Activated naive CD4-positive, alpha-beta T cell treated with anti-CD3 and anti-CD28 coated beads, Interleukin-2, amount 50 U/mL, for 24 hours (primary cell): ENCODE measurements around the gene SLC25A13.

Source experiments
- H3K27ac Mint-ChIP-seq: one replicate; pipeline ENCODE4 v1.8.0; 2021; ENCODE audit warnings: mild to moderate bottlenecking, mixed read lengths
- H3K27me3 Mint-ChIP-seq: one replicate; pipeline ENCODE4 v1.8.0; 2021; ENCODE audit warnings: mixed read lengths
- H3K36me3 Mint-ChIP-seq: one replicate; pipeline ENCODE4 v1.8.0; 2021; ENCODE audit warnings: mixed read lengths
- H3K4me1 Mint-ChIP-seq: one replicate; pipeline ENCODE4 v1.8.0; 2021; ENCODE audit warnings: mixed read lengths
- H3K4me3 Mint-ChIP-seq: one replicate; pipeline ENCODE4 v1.8.0; 2021; ENCODE audit warnings: mild to moderate bottlenecking, mixed read lengths
- H3K9me3 Mint-ChIP-seq: one replicate; pipeline ENCODE4 v1.8.0; 2021; ENCODE audit warnings: mixed read lengths

Gene SLC25A13

DNA sequence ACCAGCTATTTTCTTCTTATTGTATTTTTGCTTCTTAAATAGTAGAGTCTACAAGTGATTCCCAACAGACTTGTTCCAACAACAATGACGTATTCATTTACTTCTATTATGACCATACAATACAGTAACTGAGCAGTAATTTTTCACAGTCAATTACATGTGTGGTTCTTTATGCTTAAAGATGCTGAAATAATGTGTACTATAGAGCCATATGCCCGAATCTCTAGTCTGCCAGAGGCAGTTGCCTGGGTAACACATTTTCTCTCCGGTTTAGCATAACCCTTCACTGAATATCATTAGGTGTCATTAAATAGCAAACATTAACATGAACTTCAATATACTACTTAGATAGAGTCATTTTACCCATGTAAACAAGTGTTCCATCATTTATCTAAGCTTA is 75.0 kb downstream of the SLC25A13 start:
- Mint-ChIP-seq H3K4me1 (peaks cover 38% of the 10 kb centered on the region), H3K36me3 (peaks cover 9% of the 10 kb centered on the region), H3K27ac (no peak overlapping the region), H3K9me3 (no peaks in the 10 kb centered on the region), H3K4me3 (no peak overlapping the region), H3K27me3 (no peaks in the 10 kb centered on the region)

DNA sequence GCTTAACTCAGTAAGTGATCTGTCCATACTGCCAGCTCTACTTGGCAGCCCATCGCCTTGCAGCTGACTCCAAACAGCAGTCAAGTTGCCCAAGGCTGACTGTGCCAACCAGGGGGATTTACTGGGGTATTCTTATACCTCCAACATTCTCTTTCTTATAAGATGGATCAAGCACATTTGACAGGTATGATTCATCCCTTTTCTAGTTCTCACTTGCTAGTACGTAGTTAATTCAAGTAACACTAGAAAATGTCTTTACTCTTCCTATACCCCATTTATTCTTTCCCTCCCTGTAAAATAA is 77.0 kb downstream of the SLC25A13 start:
- H3K36me3 Mint-ChIP-seq, result peaks cover 12% of the 10 kb centered on the region
- no peak overlapping the region for H3K4me3 Mint-ChIP-seq

DNA sequence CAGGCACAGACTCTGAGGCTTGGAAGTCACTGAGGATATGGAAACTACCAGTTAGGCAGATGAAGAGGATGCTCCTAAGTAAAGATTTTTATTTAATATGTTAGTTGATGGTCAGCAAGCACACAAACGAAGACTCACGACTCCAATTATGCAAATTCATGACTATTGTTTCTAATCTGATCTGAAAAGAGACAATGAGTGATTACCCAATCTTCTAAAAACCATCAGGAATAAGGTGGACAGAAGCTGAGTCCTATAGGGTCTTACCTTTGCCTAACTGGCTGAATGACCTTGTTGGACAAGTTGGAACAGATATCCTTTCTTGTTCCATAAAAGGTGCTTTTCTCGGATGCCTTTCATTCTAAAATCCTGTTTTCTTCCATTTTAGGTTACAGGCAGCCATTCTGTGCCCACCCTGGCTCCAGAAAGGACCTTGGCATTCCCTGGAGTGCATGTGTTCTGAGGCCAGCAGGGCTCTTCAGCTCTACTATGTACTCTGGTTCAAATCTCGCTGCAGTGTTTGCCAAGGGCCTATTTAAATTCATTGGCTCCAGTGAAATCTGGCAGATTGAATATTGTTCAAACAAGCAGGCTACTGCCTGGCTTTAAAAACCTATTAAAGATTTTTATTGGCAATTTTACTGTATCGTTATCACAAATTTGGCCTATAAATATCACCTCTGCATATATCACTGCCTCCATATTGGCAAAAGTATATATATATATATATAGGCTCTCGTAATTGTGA is 77.5 kb downstream of the SLC25A13 start:
- Mint-ChIP-seq H3K4me3 (no peak overlapping the region), H3K27ac (no peak overlapping the region), H3K36me3 (peaks cover 12% of the 10 kb centered on the region), H3K4me1 (peaks cover 27% of the 10 kb centered on the region), H3K9me3 (no peaks in the 10 kb centered on the region), H3K27me3 (no peaks in the 10 kb centered on the region)

More for the DNA sequence above, 77.0 kb downstream of the SLC25A13 start:
- Mint-ChIP-seq H3K4me1 (peaks cover 27% of the 10 kb centered on the region), H3K9me3 (no peaks in the 10 kb centered on the region), H3K27ac (no peak overlapping the region), H3K27me3 (no peaks in the 10 kb centered on the region)

DNA sequence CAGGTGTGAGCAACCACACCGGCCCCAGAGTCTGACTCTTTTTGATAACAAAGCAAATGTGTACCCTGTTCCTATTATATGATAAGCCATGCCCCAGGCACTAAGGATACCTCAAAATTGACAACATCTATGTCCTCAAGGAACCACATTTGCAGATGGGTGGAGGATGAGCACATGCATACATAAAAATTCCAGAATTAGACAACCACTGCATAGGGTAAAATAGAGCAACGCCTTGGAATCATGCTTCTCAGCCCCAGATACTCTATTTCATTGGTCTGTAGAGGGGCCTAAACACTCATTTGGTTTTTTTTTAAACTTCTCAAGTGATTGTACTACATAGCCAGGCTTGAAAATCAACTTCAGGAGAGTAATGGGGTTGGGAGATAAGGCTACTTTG is 78.7 kb downstream of the SLC25A13 start:
- no peak overlapping the region for H3K27ac Mint-ChIP-seq
- peaks cover 10% of the 10 kb centered on the region for H3K36me3 Mint-ChIP-seq
- no peaks in the 10 kb centered on the region for H3K27me3 Mint-ChIP-seq
- peaks cover 27% of the 10 kb centered on the region for H3K4me1 Mint-ChIP-seq
- H3K9me3 Mint-ChIP-seq, result no peaks in the 10 kb centered on the region
- H3K4me3 Mint-ChIP-seq, result no peak overlapping the region

DNA sequence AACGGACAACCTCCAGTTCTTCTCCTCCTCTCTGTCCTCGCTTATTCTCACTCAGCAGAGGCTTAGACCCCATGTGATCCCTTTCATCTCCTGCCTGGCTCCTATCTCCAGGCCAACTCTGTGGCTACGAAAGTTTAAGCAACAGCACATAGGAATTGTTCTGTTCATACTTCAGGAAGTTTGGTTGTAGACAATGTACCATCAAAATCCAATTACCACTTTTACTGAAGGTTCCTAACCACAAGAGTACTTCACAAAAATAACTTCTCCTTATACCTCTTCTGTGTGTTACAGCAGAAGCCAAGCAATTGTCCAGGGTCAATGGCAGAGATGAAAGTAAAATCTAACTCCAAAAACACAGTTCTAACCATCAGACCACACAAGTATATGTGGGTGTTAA is 80.0 kb downstream of the SLC25A13 start:
- H3K4me1 Mint-ChIP-seq, result peaks cover 34% of the 10 kb centered on the region
- H3K27me3 Mint-ChIP-seq, result no peaks in the 10 kb centered on the region
- peaks cover 6% of the 10 kb centered on the region for H3K36me3 Mint-ChIP-seq
- no peaks in the 10 kb centered on the region for H3K9me3 Mint-ChIP-seq
- peak overlapping the region; percentile 9 for H3K27ac Mint-ChIP-seq
- no peak overlapping the region for H3K4me3 Mint-ChIP-seq

DNA sequence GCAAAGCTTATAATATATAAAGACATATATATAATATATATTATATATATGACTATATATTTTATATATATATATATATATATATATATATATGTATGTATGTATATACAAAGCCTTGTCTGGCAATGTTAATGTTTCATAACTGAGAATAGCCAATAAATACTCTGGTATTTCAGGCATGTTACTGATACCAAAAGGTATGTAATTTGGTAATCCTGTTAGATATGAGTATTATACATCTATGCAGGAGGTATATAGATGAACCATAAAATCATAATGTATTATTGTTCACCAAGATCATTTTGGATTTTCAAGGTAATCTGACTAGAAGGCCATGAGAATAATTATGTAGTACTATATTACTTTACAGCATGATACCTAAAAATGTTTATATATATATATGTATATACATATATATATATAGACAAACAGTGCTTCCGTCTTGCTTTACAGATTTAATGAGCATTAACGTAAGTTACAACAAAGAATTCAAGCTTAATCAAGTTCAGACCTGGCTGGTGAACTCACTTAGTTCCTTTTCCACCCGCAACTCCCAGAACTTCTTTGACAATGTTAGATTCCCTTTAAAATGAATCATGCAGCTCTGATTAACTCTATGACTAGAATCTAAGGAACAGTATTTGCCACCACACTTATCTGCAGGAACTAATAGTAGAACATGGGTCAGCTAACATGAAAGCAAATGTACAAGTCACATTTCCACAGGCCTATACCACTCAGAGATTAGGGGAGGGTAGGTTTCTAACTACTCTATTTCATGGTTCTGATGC is 82.7 kb downstream of the SLC25A13 start:
- Mint-ChIP-seq H3K4me1 (peaks cover 34% of the 10 kb centered on the region), H3K36me3 (peaks cover 7% of the 10 kb centered on the region), H3K4me3 (no peak overlapping the region), H3K27ac (no peak overlapping the region), H3K9me3 (no peaks in the 10 kb centered on the region), H3K27me3 (no peaks in the 10 kb centered on the region)

DNA sequence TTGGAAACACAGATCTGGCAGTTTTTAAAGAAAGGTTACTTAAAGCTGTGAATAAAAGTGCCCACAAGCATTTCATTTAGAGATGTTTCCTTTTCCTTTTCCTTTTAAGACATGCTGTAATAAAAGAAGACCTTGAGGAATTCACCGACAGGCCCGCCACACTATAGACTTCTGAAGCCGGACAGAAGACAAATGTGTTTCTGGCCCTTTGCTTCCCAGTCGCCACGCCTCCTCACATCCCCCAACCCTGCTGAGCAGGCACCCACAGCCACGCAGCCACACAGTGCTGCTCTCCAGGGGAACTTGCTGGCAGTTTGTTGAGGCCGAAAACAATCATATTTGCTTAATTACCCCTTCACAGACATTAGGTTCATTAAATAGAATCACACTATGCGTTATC is 83.4 kb downstream of the SLC25A13 start:
- no peak overlapping the region for H3K27ac Mint-ChIP-seq
- H3K27me3 Mint-ChIP-seq, result no peaks in the 10 kb centered on the region
- peaks cover 8% of the 10 kb centered on the region for H3K36me3 Mint-ChIP-seq
- no peaks in the 10 kb centered on the region for H3K9me3 Mint-ChIP-seq
- H3K4me3 Mint-ChIP-seq, result no peak overlapping the region
- H3K4me1 Mint-ChIP-seq, result peaks cover 29% of the 10 kb centered on the region

DNA sequence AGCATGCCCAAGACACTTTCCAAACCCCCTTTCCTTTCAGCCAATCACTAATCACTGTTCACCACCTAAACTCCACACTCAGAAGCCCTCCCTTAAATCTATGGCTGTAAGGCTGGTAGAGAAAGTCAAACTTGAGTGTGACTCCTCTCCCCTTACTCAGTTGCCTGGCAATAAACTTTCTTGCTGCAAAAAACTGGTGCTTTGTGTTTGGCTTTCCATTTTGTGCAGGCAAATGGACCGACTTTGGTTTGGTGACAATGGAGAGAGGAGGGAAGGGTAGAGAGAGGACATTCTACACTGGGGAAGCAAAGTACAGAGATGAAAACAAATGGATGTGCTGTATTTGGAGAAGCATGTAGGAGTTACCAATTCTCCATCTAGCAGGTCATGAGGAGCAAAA is 84.9 kb downstream of the SLC25A13 start:
- H3K4me1 Mint-ChIP-seq, result peaks cover 15% of the 10 kb centered on the region
- peaks cover 10% of the 10 kb centered on the region for H3K36me3 Mint-ChIP-seq
- H3K4me3 Mint-ChIP-seq, result no peak overlapping the region
- H3K27ac Mint-ChIP-seq, result peak overlapping the region; percentile 53
- no peaks in the 10 kb centered on the region for H3K9me3 Mint-ChIP-seq
- no peaks in the 10 kb centered on the region for H3K27me3 Mint-ChIP-seq

DNA sequence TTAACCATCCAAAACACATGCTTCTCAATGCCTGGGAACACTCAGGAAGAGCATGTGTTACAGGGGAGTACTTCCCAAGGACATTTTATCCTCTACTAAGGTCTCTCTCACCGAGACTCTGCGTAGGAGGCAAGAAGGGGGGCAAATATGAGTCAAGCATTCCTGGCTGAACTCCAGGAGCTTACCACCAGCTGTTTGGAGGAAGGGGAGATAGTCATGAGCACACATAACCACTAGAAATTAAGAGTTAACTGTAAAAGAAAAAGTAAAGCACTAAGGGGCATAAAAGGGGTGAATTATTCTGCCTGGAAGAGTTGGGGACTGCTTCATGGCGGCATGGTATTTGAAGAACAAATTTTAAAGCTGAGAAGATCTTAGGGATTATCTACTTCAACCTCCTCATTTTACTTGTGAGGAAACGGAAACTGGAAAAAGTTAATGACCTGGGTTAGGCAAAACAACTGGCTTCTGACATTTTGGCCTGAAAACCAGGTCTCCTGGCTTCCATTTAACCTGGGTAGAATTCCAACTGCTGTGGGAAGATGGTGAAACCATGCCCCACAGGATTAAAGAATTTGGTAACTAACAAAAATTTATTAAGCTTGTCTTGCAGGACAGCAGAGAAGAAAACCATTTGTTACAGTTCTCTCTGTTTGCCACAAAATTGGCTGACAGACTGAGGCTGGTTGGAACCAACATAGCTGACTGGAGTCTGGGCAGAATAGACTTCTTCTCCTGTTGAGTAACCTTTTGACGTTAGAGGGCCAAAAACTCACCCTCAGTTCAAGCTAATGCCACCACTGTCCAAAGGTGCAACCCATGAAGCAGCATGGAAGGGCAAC is 85.5 kb downstream of the SLC25A13 start:
- no peaks in the 10 kb centered on the region for H3K27me3 Mint-ChIP-seq
- H3K4me3 Mint-ChIP-seq, result no peak overlapping the region
- no peaks in the 10 kb centered on the region for H3K9me3 Mint-ChIP-seq
- H3K36me3 Mint-ChIP-seq, result peaks cover 12% of the 10 kb centered on the region
- peak overlapping the region; percentile 5 for H3K27ac Mint-ChIP-seq
- peaks cover 11% of the 10 kb centered on the region for H3K4me1 Mint-ChIP-seq

DNA sequence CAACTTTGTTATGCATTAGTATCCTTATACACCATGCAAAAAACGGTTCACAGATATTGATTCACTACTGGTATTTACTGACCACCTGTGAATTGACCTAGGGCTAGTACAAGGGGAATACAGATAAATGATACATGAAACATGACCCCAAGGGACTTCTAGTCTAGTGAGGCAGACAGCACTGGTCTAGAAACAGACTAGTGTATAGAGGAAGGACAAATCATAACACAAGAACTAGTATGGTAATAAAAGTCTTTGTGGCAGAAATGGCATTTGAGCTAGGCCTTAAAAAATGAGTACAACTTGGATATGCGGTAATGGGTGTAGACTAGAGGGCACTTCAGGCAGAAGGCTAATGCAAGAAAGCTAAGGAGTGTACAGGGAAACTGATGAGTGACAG is 86.6 kb downstream of the SLC25A13 start:
- H3K27me3 Mint-ChIP-seq, result no peaks in the 10 kb centered on the region
- H3K9me3 Mint-ChIP-seq, result no peaks in the 10 kb centered on the region
- H3K4me1 Mint-ChIP-seq, result peaks cover 11% of the 10 kb centered on the region
- no peak overlapping the region for H3K4me3 Mint-ChIP-seq
- no peak overlapping the region for H3K27ac Mint-ChIP-seq
- H3K36me3 Mint-ChIP-seq, result peaks cover 18% of the 10 kb centered on the region

DNA sequence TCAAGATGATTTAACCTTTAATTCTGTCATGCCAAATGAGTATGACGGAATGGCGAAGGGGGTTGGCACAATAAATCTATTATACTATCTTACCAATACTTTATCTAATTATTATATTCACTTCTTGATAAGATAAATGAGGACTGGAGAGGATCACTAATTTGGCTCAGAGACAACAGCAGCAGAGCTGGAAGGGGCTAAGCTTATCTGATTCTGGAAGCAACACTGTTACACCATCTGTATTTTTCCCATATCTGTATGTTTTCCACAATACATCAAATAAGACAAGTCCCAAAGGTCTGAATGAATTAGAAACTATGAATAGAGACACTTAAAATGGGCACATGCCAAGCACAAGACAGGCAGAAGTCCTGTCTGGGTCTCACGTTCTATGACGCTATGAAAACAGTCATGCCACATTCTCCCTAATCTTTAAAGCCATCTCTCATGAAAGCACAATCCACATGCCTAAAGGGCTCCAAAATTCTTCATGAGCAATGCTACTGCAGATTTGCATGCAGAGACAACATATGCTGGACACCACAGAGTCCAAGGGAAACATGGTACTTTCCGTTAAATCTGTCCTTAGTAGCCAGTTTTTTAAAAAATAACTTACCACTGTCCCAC is 88.3 kb downstream of the SLC25A13 start:
- H3K9me3 Mint-ChIP-seq, result peaks cover 5% of the 10 kb centered on the region
- peaks cover 21% of the 10 kb centered on the region for H3K36me3 Mint-ChIP-seq
- H3K27me3 Mint-ChIP-seq, result no peaks in the 10 kb centered on the region
- peaks cover 11% of the 10 kb centered on the region for H3K4me1 Mint-ChIP-seq
- no peak overlapping the region for H3K27ac Mint-ChIP-seq
- no peak overlapping the region for H3K4me3 Mint-ChIP-seq

DNA sequence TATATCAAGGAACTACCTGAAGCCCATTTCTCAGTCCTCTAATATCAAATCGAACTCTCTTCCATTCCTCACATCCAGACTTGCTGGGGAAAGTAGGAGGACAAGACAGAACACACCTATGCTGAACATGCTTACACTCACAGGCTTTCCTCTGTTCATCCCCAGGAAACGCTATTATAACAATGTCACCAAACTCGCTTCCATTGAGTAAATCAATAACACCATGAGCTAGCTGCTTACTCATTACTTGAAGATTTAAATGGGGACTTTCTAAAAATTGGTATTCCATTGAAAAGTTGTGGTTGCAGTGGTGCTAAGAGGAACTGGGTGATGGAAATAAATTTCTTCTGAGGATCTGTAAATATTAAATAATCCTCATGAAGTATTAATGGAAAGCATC is 88.8 kb downstream of the SLC25A13 start:
- Mint-ChIP-seq H3K27ac (no peak overlapping the region), H3K27me3 (no peaks in the 10 kb centered on the region), H3K9me3 (peaks cover 5% of the 10 kb centered on the region), H3K4me3 (no peak overlapping the region), H3K36me3 (peaks cover 23% of the 10 kb centered on the region), H3K4me1 (peaks cover 11% of the 10 kb centered on the region)

DNA sequence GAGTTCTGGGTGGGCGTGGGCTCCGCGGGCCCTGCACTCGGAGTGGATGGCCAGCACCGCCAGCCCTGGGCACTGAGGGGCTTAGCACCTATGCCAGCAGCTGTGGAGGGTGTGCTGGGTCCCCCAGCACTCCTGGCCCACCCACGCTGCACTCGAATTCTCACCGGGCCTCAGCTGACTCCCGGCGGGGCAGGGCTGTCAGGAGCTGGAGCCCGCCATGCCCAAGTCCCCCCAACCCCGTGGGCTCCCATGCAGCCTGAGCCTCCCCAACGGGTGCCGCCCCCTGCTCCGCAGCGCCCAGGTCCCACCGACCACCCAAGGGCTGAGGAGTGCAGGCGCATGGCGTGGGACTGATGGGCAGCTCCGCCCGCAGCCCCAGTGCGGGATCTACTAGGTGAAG is 93.1 kb downstream of the SLC25A13 start:
- Mint-ChIP-seq H3K9me3 (peaks cover 5% of the 10 kb centered on the region), H3K4me1 (peaks cover 4% of the 10 kb centered on the region), H3K27me3 (no peaks in the 10 kb centered on the region), H3K4me3 (no peak overlapping the region), H3K36me3 (peaks cover 19% of the 10 kb centered on the region), H3K27ac (no peak overlapping the region)

DNA sequence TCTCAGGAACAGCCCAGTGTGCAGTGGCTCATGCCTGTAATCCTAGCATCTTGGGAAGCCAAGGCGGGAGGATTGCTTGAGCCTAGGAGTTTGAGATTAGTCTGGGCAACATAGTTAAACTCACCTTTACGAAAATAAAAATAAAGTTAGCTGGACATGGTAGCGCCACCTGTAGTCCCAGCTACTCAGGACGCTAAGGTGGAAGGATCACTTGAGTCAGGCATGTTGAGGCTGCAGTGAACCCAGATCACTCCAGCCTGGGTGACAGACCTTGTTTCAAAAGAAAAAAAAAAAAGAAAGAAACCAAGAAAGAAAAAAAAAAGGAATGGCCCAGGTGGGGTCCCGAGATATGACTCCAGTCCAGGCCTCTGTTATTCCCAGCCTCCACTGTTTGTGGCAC is 96.6 kb downstream of the SLC25A13 start:
- Mint-ChIP-seq H3K4me1 (peaks cover 15% of the 10 kb centered on the region), H3K4me3 (no peak overlapping the region), H3K9me3 (peaks cover 5% of the 10 kb centered on the region), H3K36me3 (peaks cover 8% of the 10 kb centered on the region), H3K27me3 (no peaks in the 10 kb centered on the region), H3K27ac (no peak overlapping the region)

DNA sequence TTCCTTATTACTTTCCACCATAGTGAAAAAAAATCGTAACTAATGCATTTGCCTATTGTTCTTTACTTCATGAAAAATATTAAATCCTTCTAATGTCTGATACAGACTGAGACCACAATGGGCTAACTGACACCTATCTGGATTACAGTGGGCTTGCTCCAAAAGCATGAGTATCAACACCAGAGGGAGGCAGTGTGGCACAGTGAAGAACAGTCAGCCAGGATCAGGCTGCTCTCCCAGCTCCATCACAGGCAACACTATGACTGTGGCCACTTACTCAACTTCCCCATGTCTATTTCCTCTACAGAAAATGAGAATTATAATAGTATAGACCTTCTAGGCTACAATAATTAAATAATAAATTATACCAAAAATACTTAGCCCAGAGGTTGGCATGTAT is 97.2 kb downstream of the SLC25A13 start:
- H3K4me1 Mint-ChIP-seq, result peaks cover 16% of the 10 kb centered on the region

More for the DNA sequence above, 97.2 kb downstream of the SLC25A13 start:
- Mint-ChIP-seq H3K27ac (no peak overlapping the region), H3K4me3 (no peak overlapping the region), H3K27me3 (no peaks in the 10 kb centered on the region), H3K9me3 (peaks cover 3% of the 10 kb centered on the region), H3K36me3 (peaks cover 6% of the 10 kb centered on the region)
